GM21447 (cell line): ENCODE results near the gene ARL14.
"Not testable (repeated sequence)": the region's sequence is repeated elsewhere in the genome, so short reads cannot be mapped to it uniquely, and the experiment has no call there.

Experiments used
- ATAC-seq: cut with Tn5 transposase; IDR thresholded peaks from one replicate; pipeline ENCODE4 v1.9.1; 2021; ENCODE audit not compliant: unreplicated experiment

Gene ARL14

DNA sequence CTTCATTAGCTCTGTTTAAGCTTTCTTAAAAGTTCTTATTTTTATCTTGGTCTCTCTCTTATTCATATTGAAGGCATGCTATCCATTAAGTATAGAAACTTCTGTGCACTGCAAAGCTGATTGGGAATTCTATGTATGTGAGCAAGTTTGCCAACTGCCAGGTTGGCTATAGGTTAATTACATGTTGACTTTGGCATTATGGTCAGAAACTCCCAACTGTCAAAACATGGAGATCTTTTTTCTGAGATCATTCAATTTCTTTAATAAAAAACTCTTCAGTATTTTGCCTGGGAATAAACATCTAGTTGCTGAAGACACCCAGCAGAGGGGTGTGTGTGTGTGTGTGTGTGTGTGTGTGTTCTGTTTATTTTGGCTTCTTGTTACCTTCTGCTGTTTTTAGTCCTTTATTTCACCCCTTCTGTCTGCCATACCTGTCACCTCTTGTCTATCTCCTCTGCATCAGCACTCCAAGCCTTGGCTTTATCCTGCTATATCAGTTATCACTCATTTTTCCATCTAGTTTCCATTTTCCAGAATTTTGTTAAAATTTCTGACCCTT is 1.3 kb upstream of the ARL14 start:
- ATAC-seq, result no peak

DNA sequence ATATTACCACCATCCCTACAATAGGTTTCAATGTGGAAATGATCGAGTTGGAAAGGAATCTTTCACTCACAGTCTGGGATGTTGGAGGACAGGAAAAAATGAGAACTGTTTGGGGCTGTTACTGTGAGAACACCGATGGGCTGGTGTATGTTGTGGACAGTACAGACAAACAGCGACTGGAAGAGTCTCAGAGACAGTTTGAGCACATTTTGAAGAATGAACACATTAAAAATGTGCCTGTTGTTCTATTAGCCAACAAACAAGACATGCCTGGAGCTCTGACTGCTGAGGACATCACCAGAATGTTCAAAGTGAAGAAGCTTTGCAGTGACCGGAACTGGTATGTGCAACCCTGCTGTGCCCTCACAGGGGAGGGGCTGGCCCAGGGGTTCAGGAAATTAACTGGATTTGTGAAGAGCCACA is 510 bp downstream of the ARL14 start:
- no peak for ATAC-seq

DNA sequence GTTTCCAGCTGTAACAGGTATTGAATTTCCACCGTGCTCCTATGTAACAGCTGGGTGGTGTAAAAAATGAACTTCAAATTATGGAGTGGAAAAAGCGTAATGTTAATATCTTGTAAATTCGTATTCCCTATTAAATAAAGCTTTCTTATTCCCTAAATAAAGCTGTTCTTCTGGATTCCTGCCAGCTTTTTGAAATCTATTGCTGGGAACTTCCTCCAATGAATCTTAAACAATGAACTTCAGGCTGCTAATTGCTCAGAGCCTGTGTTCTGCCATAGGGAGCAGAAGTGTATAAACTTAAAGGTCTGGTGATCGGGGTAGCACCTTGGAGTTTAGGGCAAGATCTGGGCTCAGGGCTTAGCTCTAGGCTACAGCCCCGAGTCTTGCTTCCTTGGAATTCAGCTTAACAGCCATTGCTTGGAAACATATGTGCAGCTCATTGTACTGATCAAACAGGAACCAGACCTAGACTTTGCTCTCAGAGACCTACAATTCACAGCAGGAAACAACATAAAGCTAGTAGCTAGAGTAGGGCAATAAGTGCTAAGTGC is 1.4 kb downstream of the ARL14 start:
- ATAC-seq, result no peak

DNA sequence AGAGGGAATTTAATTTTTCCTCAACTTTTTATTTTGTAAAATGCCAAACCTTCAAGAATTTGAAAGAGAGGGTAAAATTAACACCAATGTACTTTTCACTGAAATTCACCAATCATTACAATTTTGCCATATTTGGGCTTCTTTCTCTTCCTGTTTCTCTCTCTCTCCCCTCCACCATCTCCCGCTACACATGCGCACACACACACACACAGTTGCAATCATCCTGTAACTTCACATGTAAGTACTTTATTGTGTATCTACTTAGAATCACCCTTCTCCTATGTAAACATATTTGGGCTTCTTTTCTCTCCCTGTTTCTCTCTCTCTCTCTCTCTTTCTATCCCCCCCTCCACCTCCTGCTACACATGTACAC is 7.4 kb downstream of the ARL14 start:
- no peak for ATAC-seq

- no peak for ATAC-seq
Measured at GRCh38 chr3:160685144-160685766, 8.3 kb downstream of the ARL14 start.

- ATAC-seq, result no peak
Measured at GRCh38 chr3:160686955-160687535, 10.1 kb downstream of the ARL14 start.

GRCh38 chr3:160691151-160691550 is 14.2 kb downstream of the ARL14 start:
- no peak for ATAC-seq

- ATAC-seq, result no peak
Measured at GRCh38 chr3:160691962-160692361, 15.0 kb downstream of the ARL14 start.

DNA sequence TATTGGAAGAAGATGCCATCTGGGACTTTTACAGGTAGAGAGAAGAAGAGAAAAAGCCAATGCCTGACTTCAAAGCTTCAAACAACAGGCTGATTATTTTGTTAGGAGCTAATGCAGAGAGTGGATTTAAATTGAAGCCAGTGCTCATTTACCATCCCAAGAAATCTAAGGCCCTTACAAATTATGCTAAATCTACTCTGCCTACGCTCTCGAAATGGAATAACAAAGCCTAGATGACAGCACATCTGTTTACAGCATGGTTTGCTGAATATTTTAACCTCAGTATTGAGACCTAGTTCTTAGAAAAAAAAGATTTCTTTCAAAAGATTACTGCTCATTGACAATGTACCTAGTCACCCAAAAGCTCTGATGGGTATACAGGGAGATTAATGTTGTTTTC is 16.2 kb downstream of the ARL14 start:
- ATAC-seq, result no peak

- ATAC-seq, result no peak
Measured at GRCh38 chr3:160694345-160694744, 17.4 kb downstream of the ARL14 start.

- no peak for ATAC-seq
Measured at GRCh38 chr3:160695003-160695402, 18.0 kb downstream of the ARL14 start.

- ATAC-seq, result no peak
Measured at GRCh38 chr3:160695915-160696327, 19.0 kb downstream of the ARL14 start.

DNA sequence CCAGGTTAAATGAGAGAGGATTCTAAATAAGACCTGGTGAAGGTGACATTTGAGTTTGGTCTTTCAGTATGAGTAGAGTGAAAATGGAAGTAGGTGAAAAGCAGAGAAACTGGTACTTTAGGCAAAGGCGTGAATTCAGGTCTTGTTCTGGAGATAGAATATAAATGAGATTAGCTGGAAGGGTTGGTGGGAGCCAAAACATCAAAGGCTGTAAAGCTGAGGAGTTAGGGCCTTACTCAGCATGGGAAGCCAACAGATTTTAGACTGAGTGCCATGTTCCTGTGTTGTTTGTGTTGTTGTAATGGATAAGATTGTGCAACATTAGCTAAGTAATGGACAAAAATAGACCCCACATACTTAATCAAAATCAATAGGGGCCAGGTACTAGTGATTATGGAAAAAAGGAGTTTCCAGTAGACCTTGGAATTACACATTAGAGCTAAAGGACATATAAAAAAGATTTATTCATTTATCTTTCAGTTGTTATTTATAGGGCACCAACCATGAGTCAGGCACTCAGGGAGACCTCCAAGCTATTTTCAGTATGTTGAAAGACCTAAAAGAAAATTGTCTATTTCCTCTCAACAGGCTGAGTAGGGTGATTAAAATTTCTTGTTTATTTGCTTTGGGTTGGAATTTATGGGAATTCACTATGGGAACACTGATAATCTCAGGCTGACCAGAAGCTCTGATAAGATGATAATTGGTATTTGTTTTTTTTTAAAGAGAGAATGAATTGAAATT is 20.8 kb downstream of the ARL14 start:
- ATAC-seq, result no peak

- no peak for ATAC-seq
Measured at GRCh38 chr3:160698599-160699195, 21.7 kb downstream of the ARL14 start.

DNA sequence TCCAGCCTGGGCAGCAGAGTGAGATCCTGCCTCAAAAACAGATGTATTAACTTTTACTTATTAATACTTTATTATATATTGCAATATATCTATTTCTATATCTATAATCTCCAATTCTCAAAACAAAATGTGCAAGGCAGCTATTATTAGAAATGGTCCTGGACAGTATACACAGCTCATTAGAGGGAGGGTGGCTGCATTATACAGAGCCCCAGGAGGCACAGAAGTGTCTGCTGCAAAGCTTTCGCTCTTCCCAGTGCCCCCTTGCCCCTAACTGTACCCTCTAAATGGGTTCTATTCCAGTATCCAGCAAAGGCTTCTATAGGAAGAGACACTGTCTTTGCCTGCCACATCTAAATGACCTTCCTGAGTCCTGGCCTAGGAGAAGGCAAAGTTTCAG is 24.5 kb downstream of the ARL14 start:
- ATAC-seq, result no peak

GRCh38 chr3:160702290-160702689 is 25.3 kb downstream of the ARL14 start:
- no peak for ATAC-seq

DNA sequence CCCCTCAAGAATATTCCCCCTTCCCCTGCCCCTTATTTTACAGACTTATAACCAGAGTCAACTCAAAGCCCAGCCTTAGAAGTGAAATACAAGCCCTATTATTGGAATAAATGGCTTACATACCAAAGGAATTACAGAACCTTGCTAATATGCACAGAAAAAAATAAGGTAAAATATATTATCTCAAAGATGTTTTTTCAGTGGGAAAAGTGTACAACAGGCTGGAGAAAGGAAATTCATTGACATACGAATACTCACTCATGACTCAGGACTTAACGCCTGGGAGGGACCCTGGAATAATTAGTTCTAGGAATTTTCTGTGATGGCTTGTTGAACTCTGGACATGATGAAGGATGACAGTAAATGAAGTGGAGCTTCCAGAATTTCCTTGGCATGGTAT is 27.0 kb downstream of the ARL14 start:
- ATAC-seq, result no peak

- ATAC-seq, result no peak
Measured at GRCh38 chr3:160707187-160707794, 30.3 kb downstream of the ARL14 start.

- ATAC-seq, result no peak
Measured at GRCh38 chr3:160709477-160710182, 32.7 kb downstream of the ARL14 start.

DNA sequence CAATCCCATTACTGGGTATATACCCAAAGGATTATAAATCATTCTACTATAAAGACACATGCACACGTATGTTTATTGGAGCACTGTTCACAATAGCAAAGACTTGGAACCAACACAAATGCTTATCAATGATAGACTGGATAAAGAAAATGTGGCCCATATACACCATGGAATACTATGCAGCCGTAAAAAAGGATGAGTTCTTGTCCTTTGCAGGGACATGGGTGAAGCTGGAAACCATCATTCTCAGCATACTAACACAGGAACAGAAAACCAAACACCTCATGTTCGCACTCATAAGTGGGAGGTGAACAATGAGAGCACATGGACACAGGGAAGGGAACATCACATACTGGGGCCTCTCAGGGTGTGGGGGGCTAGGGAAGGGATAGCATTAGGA is 36.2 kb downstream of the ARL14 start:
- ATAC-seq, result not testable (repeated sequence)
